Subcutaneous adipose tissue (tissue), 4 donors: ENCODE results near the gene PIH1D2. TPM values are rescaled to one million over a fixed set of nuclear protein-coding genes. Genes with fewer than 3 reads are reported as not detected.

Experiments used
- total RNA-seq, 4 donors: library from RNA; depleted of rRNA; stranded (reverse); fragments of >200 nt; gene quantifications; one replicate each; pipeline ENCODE4 v1.1.0, GENCODE V29; 2016
- TF ChIP-seq, protein P1 (sequence below): fragments of 450-650 bp; IDR thresholded peaks from one replicate; pipeline ENCODE4 v1.5.1; 2016; ENCODE audit warnings: low read depth, mild to moderate bottlenecking, control low read depth, antibody characterized with exemption, moderate library complexity

The PIH1D2 gene
- total RNA-seq, 4 donors from 2014 or later, result 1.3 to 10.4 (median 3.3) TPM

- TF ChIP-seq, protein P1, sequence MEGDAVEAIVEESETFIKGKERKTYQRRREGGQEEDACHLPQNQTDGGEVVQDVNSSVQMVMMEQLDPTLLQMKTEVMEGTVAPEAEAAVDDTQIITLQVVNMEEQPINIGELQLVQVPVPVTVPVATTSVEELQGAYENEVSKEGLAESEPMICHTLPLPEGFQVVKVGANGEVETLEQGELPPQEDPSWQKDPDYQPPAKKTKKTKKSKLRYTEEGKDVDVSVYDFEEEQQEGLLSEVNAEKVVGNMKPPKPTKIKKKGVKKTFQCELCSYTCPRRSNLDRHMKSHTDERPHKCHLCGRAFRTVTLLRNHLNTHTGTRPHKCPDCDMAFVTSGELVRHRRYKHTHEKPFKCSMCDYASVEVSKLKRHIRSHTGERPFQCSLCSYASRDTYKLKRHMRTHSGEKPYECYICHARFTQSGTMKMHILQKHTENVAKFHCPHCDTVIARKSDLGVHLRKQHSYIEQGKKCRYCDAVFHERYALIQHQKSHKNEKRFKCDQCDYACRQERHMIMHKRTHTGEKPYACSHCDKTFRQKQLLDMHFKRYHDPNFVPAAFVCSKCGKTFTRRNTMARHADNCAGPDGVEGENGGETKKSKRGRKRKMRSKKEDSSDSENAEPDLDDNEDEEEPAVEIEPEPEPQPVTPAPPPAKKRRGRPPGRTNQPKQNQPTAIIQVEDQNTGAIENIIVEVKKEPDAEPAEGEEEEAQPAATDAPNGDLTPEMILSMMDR, result no peak
Observed at GRCh38 chr11:112113539-112114457, 40.0 kb upstream of the PIH1D2 start.

DNA sequence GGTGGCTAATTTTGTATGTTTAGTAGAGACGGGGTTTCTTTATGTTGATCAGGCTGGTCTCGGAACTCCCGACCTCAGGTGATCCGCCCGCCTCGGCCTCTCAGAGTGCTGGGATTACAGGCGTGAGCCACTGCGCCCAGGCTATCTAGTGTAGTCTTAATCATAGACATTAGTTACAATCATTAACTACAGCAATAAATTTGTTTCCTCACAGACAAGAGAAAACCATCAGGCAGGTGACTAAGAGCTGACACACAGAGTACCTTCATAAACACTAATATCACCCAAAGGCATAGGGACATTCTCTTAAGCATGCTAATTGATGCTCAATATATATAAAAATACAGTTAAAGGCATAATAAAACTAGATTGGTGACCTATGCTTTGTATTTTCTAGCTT lies 32.3 kb upstream of the PIH1D2 start:
- TF ChIP-seq, protein P1, result no peak

- TF ChIP-seq, protein P1, result no peak
Observed at GRCh38 chr11:112103446-112103845, 29.6 kb upstream of the PIH1D2 start.

DNA sequence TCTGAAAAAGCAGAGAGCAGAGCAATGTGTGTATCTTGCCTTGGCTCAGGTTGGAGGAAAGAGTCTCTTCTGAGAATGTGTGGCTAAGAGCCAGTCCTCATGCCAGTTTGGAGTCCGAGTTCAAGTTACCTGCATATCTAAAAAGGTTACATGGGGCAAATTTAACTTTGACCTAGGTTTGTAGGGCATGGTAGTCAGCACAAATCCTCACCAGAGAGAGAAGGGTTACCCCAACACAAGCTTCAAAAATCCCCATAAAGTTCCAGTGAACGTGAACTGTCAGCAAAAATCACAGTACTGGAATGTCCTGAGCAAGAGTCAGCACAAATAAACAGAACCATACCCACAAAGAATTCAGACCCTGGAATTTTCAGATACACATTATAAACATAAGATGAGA lies 26.6 kb upstream of the PIH1D2 start:
- TF ChIP-seq, protein P1, result no peak

DNA sequence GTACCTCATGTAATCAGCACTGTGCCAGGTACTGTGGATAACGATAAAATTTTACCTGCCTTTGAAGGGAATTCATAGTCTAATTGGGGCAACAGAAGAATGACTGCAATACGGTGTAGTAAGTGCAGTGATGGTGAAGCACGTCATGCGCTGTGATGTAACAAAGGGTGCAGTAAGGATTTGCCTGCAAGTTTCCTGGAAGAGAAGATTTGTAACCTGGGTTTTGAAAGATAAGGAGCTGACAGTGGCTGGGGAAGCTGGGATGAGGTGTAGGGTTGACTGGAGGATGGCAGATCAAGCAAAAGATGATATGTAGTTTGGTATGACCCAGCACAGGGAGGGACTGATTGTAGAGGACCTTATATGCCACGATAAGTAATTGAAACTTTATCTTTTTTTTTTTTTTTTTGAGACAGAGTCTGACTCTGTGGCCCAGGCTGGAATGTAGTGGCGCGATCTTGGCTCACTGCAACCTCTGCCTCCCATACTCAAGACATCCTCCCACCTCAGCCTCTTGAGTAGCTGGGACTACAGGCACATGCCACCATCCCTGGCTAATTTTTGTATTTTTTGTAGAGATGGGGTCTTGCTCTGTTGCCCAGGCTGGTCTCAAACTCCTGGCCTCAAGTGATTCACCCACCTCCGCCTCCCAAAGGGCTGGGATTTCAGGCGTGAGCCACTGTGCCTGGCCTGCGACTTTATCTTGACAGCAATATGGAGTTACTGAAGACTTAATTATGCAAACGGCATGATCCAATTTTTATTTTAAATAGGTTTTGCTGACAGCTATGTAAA lies 24.1 kb upstream of the PIH1D2 start:
- TF ChIP-seq, protein P1, result no peak

DNA sequence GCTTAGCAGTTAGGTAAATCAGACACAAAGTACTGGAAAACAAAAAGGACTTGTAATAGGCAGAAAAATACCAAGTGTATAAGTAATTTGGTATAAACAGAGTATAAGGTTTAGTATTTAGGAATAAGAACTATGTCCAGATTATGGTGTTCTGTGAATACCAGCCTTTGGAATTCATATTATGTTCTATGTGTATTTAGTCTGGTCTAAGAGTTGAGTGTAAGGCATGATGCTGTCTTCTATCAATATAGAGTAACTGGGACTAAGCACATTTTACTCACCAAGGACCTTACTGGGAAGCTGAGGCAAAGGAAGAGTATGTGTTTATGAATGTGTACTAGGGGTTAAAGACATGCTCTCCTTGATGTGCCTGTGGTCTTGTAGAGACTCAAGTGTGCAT lies 22.4 kb upstream of the PIH1D2 start:
- TF ChIP-seq, protein P1, result no peak

- TF ChIP-seq, protein P1, result no peak
Observed at GRCh38 chr11:112087212-112087611, 13.4 kb upstream of the PIH1D2 start.
